Measurements from ENCODE around the gene PBLD. TPM values are rescaled to one million over a fixed set of nuclear protein-coding genes. Genes with fewer than 3 reads are reported as not detected.

PBLD gene
- total RNA-seq, 1 experiment from 2014 or later = 3.5 TPM

- WGBS (ENCODE audit: extremely low coverage, insufficient read length, low lambda C conversion rate) = no CpG with 5 or more reads among the region's 2 CpGs
- Histone ChIP-seq H2BK12ac (ENCODE audit: insufficient read length, low read depth, low read length) (no peak overlapping the region), H2AFZ (ENCODE audit: low read length) (no peak overlapping the region), H2BK120ac (ENCODE audit: low read depth, low read length, poor library complexity, severe bottlenecking) (no peak overlapping the region), H3K9ac (ENCODE audit: extremely low read depth, insufficient read length, low read length) (no peak overlapping the region), H3K14ac (ENCODE audit: insufficient read depth, low read length) (no peak overlapping the region), H2BK20ac (ENCODE audit: low read depth, low read length, poor library complexity, severe bottlenecking) (no peak overlapping the region), H4K91ac (ENCODE audit: insufficient read length, low read depth, low read length) (no peak overlapping the region), H3K23me2 (ENCODE audit: insufficient read length, low read depth, low read length, poor library complexity, severe bottlenecking) (no peaks in the 10 kb centered on the region), H3K79me1 (ENCODE audit: insufficient read depth, low read depth, low read length, poor library complexity, severe bottlenecking) (no peaks in the 10 kb centered on the region), H3K23ac (ENCODE audit: insufficient read length, low read depth, low read length) (no peak overlapping the region), H3K4ac (ENCODE audit: low read depth, low read length) (no peak overlapping the region), H3K4me2 (ENCODE audit: insufficient read depth, insufficient read length, low read length) (no peak overlapping the region), H3K27ac (ENCODE audit: insufficient read length, low read depth, low read length) (no peak overlapping the region), H3K18ac (ENCODE audit: insufficient read length, low read depth, low read length) (no peak overlapping the region), H4K8ac (replicated peaks; ENCODE audit: insufficient read length, low read depth, low read length) (no peak overlapping the region), H3K9me3 (ENCODE audit: control insufficient read depth, low read depth, low read length) (no peaks in the 10 kb centered on the region), H3K4me1 (ENCODE audit: insufficient read depth, low read length) (peaks cover 2% of the 10 kb centered on the region; the same call in 1 of the 2 replicates), H2AK5ac (ENCODE audit: insufficient read length, low read length) (no peak overlapping the region), H3K56ac (ENCODE audit: insufficient read length, low read depth, low read length) (no peak overlapping the region), H2BK5ac (ENCODE audit: insufficient read length, low read length) (no peak overlapping the region), H4K5ac (ENCODE audit: insufficient read length, low read depth, low read length) (no peak overlapping the region), H2BK15ac (ENCODE audit: low read depth, low read length) (no peak overlapping the region), H3K27me3 (ENCODE audit: insufficient read depth, low read length) (no peaks in the 10 kb centered on the region), H3K79me2 (ENCODE audit: insufficient read depth, low read length) (no peaks in the 10 kb centered on the region), H4K20me1 (ENCODE audit: control insufficient read depth, insufficient read depth, insufficient read length) (no peaks in the 10 kb centered on the region), H3T11ph (ENCODE audit: low read length) (no peak overlapping the region)
- Mint-ChIP-seq H3K4me3 (no peak overlapping the region), H3K36me3 (ENCODE audit: insufficient read depth in 1 of 3, low read depth in 3 of 3) (peaks cover 0 to 2% (median under 1%) of the 10 kb centered on the region in 3 experiments; a peak in 1 of 7 replicates), H3K27ac (no peak overlapping the region), H3K4me1 (peaks cover 10 to 12% of the 10 kb centered on the region in 2 experiments), H3K9me3 (peaks cover 11% of the 10 kb centered on the region in 2 experiments), H3K27me3 (ENCODE audit: low read depth) (peaks cover 25% of the 10 kb centered on the region)
- no peak for DNase-seq
- TF ChIP-seq CTCF (conservative IDR thresholded peaks at IDR 0.05) = no peak
Measured at GRCh38 chr10:68269562-68270290, 63.0 kb downstream of the PBLD start.
